ENCODE data around the gene RSPH10B.
"Not testable (repeated sequence)": the region's sequence is repeated elsewhere in the genome, so short reads cannot be mapped to it uniquely, and the experiment has no call there.

RSPH10B gene

DNA sequence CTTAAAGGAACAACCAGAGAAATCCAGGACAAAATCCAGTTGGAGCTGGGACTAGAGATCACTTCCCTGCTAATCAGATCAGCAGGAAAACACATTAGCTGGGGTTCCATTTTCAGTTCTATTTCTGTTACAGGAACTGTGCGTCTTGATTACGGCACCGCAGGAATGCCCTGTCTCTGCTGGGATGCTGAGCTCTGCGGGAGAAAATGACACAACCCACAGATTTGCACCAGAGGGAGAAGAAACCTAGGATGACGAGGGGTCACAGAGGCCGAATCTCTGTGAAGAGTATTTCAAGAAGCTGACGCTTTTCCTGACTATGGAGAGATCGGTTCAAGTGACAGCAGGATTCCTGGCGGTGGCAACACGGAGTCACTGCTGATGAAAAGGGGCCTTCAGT, 40.2 kb downstream of the RSPH10B start:
- DNase-seq, result not testable (repeated sequence)

GRCh38 chr7:5926263-5926870, 44.1 kb downstream of the RSPH10B start:
- not testable (repeated sequence) for DNase-seq

GRCh38 chr7:5924630-5925029, 45.9 kb downstream of the RSPH10B start:
- not testable (repeated sequence) for DNase-seq

GRCh38 chr7:5924180-5924579, 46.3 kb downstream of the RSPH10B start:
- DNase-seq, result not testable (repeated sequence)

GRCh38 chr7:5916529-5916928, 54.0 kb downstream of the RSPH10B start:
- not testable (repeated sequence) for DNase-seq

DNA sequence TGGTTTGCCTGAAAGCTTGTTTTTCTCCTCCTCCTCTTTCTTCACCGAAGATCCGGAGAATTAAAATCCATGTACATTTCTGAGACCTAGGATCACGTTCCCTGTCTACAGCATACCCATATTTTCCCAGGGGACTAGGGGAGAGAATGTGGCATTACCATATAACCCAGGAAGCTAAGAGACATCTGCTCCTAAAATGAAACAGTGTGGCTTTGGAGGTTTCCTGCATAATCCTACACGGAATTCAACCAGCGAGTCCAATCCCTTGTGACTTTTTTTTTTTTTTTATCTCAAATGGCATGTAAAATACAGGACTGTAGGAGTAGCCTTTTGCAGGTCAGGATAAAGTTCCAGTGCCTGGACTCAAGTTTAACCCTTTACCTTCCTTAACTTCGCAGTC, 61.7 kb downstream of the RSPH10B start:
- not testable (repeated sequence) for DNase-seq

- not testable (repeated sequence) for DNase-seq
These were observed 65.8 kb downstream of the RSPH10B start for GRCh38 chr7:5904726-5905125.

DNA sequence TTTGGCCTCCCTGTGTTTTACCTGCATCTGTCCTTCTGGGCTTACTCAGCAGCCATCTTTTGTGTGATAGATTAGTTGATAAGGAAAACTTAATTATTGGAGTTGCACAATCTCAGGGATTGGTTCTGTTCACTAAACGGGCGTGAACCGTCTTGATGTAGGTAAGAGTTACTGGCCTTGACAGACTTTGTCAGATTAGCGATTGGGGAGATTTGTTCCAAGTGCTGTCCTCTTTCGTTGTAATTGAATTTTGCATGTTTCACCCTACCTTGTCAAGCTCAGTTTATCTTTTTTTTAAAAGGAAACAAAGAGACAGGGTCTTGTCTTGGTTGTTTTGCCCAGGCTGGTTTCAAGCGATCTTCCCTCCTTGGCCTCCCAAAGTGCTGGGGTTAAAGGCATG, 67.5 kb downstream of the RSPH10B start:
- not testable (repeated sequence) for DNase-seq

- peak in 47 of 58 donors; percentile 8 to 79 (median 38) for DNase-seq
These were observed 71.8 kb downstream of the RSPH10B start, which contains the start of gene CCZ1 for GRCh38 chr7:5898480-5899224. Gene CCZ1, plus strand, starts transcription at chr7:5898733. Its CDS starts 67 bp downstream, at chr7:5898800.

DNA sequence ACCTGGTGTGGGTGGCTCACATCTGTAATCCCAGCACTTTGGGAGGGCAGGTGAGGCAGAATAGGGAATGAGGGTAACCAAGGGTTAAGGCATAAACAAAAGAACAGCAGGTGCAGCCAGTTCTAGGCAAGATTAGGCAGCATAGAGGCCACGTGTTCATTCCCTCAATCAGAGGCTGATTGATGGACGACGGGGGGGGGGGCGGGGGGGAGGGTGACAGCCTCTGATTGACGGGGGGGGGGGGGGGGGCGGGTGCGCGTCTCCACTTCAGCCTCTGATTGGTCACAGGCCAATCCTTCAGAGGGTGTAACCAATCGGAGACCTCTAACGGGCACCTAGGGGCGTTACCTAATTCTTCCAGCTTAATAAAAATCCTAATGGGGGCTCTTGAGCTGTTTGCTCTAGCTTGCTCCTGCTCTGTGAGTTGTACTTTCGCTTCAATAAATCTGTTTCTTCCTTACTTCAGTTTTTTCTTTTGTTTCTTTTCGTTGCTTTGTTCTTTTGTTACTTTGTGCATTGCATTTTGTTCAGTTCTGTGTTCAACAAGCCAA, 73.0 kb downstream of the RSPH10B start:
- peak in 22 of 58 donors; percentile 4 to 66 (median 21) for DNase-seq

DNA sequence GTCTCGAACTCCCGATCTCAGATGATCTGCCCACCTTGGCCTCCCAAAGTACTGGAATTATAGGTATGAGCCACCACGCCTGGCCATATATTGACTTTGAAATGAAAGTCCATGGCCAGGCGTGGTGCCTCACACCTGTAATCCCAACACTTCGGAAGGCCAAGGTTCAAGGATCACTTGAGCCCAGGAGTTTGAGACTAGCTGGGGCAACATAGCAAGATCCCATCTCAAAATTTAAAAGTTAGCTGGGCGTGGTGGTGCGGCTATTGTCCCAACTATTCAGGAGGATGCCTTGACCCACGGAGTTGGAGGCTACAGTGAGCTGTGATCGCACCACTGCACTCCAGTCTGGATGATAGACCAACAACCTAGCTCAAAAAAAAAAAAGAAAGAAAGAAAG, 78.0 kb downstream of the RSPH10B start:
- no peak for DNase-seq

DNA sequence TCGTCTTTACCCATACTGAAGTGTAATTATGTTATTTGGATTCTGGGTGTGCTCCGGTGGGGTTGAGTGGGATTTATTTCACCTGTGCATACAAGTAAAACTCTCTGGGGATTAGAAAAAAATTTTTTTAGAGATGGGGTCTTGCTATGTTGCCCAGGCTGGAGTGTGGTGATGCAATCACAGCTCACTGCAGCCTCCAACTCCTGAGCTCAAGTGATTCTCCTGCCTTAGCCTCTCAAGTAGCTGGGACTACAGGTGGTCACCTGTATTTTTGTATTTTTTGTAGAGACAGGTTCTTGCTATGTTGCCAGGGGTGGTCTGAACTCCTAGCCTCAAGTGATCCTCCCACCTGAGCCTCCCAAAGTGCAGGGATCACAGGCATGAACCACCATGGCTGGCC, 80.2 kb downstream of the RSPH10B start:
- not testable (repeated sequence) for DNase-seq

- DNase-seq, result not testable (repeated sequence)
These were observed 82.5 kb downstream of the RSPH10B start for GRCh38 chr7:5888021-5888420.

- not testable (repeated sequence) for DNase-seq
These were observed 86.1 kb downstream of the RSPH10B start for GRCh38 chr7:5884431-5884830.

- peak in 2 of 58 donors; percentile 9 to 26 for DNase-seq
These were observed 90.4 kb downstream of the RSPH10B start for GRCh38 chr7:5880106-5880505.

DNA sequence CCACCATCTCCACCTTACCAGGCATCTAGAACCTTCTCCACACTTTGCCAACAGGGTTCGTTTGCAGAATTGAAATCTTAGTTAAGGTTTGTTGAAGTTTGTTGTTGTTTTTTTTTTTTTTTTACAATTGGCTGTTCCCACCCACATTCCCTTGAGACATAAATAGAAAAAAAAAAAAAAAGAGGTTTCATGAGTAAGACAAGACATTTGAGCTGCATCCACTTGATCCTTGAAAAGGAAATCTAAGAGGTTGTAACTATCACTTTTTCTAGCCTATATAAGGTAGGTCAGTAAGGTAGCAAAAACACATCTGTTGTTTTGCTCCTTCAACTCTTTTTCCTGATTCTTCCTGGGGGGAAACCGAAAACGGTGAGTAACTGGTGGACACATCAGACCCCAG, 90.9 kb downstream of the RSPH10B start:
- not testable (repeated sequence) for DNase-seq
